Astrocyte (in vitro differentiated cells and primary cell): ENCODE data around the gene LASP1NB.

Experiments used
- DNase-seq: peaks from one replicate; pipeline ENCODE4 v3.0.0-alpha.2; 2010; ENCODE audit warnings: low read depth
- FAIRE-seq: peaks from 2 replicates; lab custom pipeline; 2011; peaks lifted over from hg19 to GRCh38; lab: Jason Lieb, UNC
- H2AFZ ChIP-seq: 2 replicates; pipeline ENCODE4 v1.6.0; 2012; ENCODE audit warnings: low read depth, low read length, inconsistent platforms
- H3K27ac ChIP-seq: 2 replicates; pipeline ENCODE4 v1.5.1; 2011; ENCODE audit warnings: low read depth, low read length, inconsistent platforms
- H3K27me3 ChIP-seq: 2 replicates; pipeline ENCODE4 v1.6.0; 2011; ENCODE audit warnings: low read length, inconsistent platforms; ENCODE audit not compliant: insufficient read depth
- H3K36me3 ChIP-seq: 2 replicates; pipeline ENCODE4 v1.5.1; 2011; ENCODE audit warnings: low read length, inconsistent platforms; ENCODE audit not compliant: insufficient read depth
- H3K4me1 ChIP-seq: 2 replicates; pipeline ENCODE4 v1.5.1; 2011; ENCODE audit warnings: low read length, inconsistent platforms; ENCODE audit not compliant: insufficient read depth
- H3K4me2 ChIP-seq: 2 replicates; pipeline ENCODE4 v1.6.0; 2012; ENCODE audit warnings: low read length, inconsistent platforms
- H3K4me3 ChIP-seq: 2 replicates; pipeline ENCODE4 v1.5.1; 2011; ENCODE audit warnings: low read depth, mild to moderate bottlenecking, low read length, inconsistent platforms; ENCODE audit not compliant: insufficient read depth
- H3K79me2 ChIP-seq: 2 replicates; pipeline ENCODE4 v1.6.0; 2012; ENCODE audit warnings: mild to moderate bottlenecking, low read length, inconsistent platforms; ENCODE audit not compliant: insufficient read depth
- H3K9ac ChIP-seq: 2 replicates; pipeline ENCODE4 v1.6.0; 2012; ENCODE audit warnings: mild to moderate bottlenecking, low read length, inconsistent platforms
- H3K9me3 ChIP-seq: 2 replicates; pipeline ENCODE4 v1.5.1; 2012; ENCODE audit warnings: low read depth, mild to moderate bottlenecking, low read length, inconsistent platforms; ENCODE audit not compliant: insufficient read depth
- H4K20me1 ChIP-seq: 2 replicates; pipeline ENCODE4 v1.6.0; 2012; ENCODE audit warnings: low read length, inconsistent platforms; ENCODE audit not compliant: insufficient read depth
- H3K27ac Mint-ChIP-seq: one replicate; pipeline ENCODE4 v1.8.0; 2021; ENCODE audit warnings: mild to moderate bottlenecking, mixed read lengths; ENCODE audit not compliant: unreplicated experiment
- H3K27me3 Mint-ChIP-seq: one replicate; pipeline ENCODE4 v1.8.0; 2021; ENCODE audit warnings: low read depth, mixed read lengths; ENCODE audit not compliant: unreplicated experiment
- H3K36me3 Mint-ChIP-seq: one replicate; pipeline ENCODE4 v1.8.0; 2021; ENCODE audit warnings: low read depth, mixed read lengths; ENCODE audit not compliant: unreplicated experiment
- H3K4me1 Mint-ChIP-seq: one replicate; pipeline ENCODE4 v1.8.0; 2021; ENCODE audit warnings: low read depth, mixed read lengths; ENCODE audit not compliant: unreplicated experiment
- H3K4me3 Mint-ChIP-seq: one replicate; pipeline ENCODE4 v1.8.0; 2021; ENCODE audit warnings: mild to moderate bottlenecking, moderate library complexity, mixed read lengths; ENCODE audit not compliant: unreplicated experiment
- H3K9me3 Mint-ChIP-seq: one replicate; pipeline ENCODE4 v1.8.0; 2021; ENCODE audit warnings: mild to moderate bottlenecking, mixed read lengths; ENCODE audit not compliant: unreplicated experiment
- CTCF ChIP-seq: IDR thresholded peaks from 2 replicates; pipeline ENCODE4 v1.5.1; 2011; ENCODE audit warnings: low read depth, mild to moderate bottlenecking, inconsistent platforms, low read length, moderate library complexity; ENCODE audit not compliant: insufficient read depth
- EZH2 ChIP-seq: IDR thresholded peaks from 2 replicates; pipeline ENCODE4 v1.6.1; 2012; ENCODE audit warnings: mild to moderate bottlenecking, low read length, inconsistent platforms; ENCODE audit not compliant: insufficient read depth

The LASP1NB gene

GRCh38 chr17:38885728-38886642 is 39.4 kb upstream of the LASP1NB start:
- Mint-ChIP-seq H3K4me1 (peaks cover 63% of the 10 kb centered on the region), H3K9me3 (no peaks in the 10 kb centered on the region), H3K27ac (peak overlapping the region; percentile 66), H3K4me3 (peak overlapping the region; percentile 77), H3K36me3 (peaks cover 12% of the 10 kb centered on the region), H3K27me3 (no peaks in the 10 kb centered on the region)
- Histone ChIP-seq H3K4me1 (peaks cover 47% of the 10 kb centered on the region), H3K27me3 (no peaks in the 10 kb centered on the region), H3K4me3 (no peak overlapping the region), H4K20me1 (peaks cover 99% of the 10 kb centered on the region), H3K27ac (no peak overlapping the region), H3K9me3 (no peaks in the 10 kb centered on the region), H3K9ac (no peak overlapping the region), H3K4me2 (peak overlapping the region; percentile 9), H2AFZ (no peak overlapping the region), H3K79me2 (peaks cover 99% of the 10 kb centered on the region), H3K36me3 (peaks cover 29% of the 10 kb centered on the region)
- TF ChIP-seq CTCF (no peak), EZH2 (no peak)
- DNase-seq: peak; percentile 49
- no peak for FAIRE-seq

DNA sequence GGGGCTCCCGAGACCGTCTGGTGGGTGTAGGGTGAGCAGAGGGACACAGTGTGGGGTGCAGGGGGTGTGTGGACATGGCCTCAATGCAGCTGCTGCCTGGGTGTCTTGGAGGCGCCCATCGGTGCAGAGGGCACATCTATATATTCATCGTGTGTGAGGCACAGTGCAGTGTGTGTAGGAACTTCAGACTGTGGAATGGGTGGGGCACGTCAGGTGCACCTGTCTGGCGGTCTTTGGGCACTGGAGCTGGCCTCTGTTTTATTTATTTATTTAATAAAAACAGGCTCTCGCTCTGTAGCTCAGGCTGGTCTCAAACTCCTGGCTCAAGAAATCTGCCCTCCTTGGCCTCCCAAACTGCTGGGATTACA is 38.8 kb upstream of the LASP1NB start:
- FAIRE-seq: no peak
- H3K9me3 Mint-ChIP-seq: no peaks in the 10 kb centered on the region
- Histone ChIP-seq H3K9me3 (no peaks in the 10 kb centered on the region), H3K79me2 (peaks cover 99% of the 10 kb centered on the region), H3K4me3 (no peak overlapping the region), H3K4me2 (no peak overlapping the region), H3K27ac (no peak overlapping the region), H3K27me3 (no peaks in the 10 kb centered on the region), H3K36me3 (peaks cover 34% of the 10 kb centered on the region), H4K20me1 (peaks cover 98% of the 10 kb centered on the region), H3K4me1 (peaks cover 41% of the 10 kb centered on the region), H2AFZ (no peak overlapping the region), H3K9ac (no peak overlapping the region)
- peaks cover 56% of the 10 kb centered on the region for H3K4me1 Mint-ChIP-seq
- H3K27ac Mint-ChIP-seq: no peak overlapping the region
- no peak for TF ChIP-seq CTCF
- no peak for TF ChIP-seq EZH2
- H3K36me3 Mint-ChIP-seq: peaks cover 10% of the 10 kb centered on the region
- no peaks in the 10 kb centered on the region for H3K27me3 Mint-ChIP-seq
- no peak for DNase-seq
- H3K4me3 Mint-ChIP-seq: peak overlapping the region; percentile 20

GRCh38 chr17:38888842-38889241 is 36.6 kb upstream of the LASP1NB start:
- TF ChIP-seq EZH2: no peak
- no peak for TF ChIP-seq CTCF
- peaks cover 98% of the 10 kb centered on the region for H4K20me1 ChIP-seq
- FAIRE-seq (no peak), DNase-seq (no peak)
- no peak overlapping the region for H3K9ac ChIP-seq
- Mint-ChIP-seq H3K27ac (no peak overlapping the region), H3K27me3 (no peaks in the 10 kb centered on the region), H3K4me1 (peaks cover 43% of the 10 kb centered on the region), H3K36me3 (peaks cover 5% of the 10 kb centered on the region), H3K9me3 (no peaks in the 10 kb centered on the region), H3K4me3 (no peak overlapping the region)
- peaks cover 40% of the 10 kb centered on the region for H3K36me3 ChIP-seq
- peaks cover 98% of the 10 kb centered on the region for H3K79me2 ChIP-seq
- H3K4me1 ChIP-seq: peaks cover 25% of the 10 kb centered on the region
- no peak overlapping the region for H3K4me3 ChIP-seq
- H3K27me3 ChIP-seq: no peaks in the 10 kb centered on the region
- H3K4me2 ChIP-seq: no peak overlapping the region
- H3K27ac ChIP-seq: no peak overlapping the region
- H3K9me3 ChIP-seq: no peaks in the 10 kb centered on the region
- H2AFZ ChIP-seq: no peak overlapping the region
